ENCODE data around the gene AKNA.
A peak's percentile ranks its signal among the peaks of the same experiment; 100 is the strongest.

AKNA gene

GRCh38 chr9:114394523-114395333, 6.9 kb upstream of the AKNA start:
- peak in 1 of 2 experiments; percentile 9 for DNase-seq

GRCh38 chr9:114392749-114393112, 4.9 kb upstream of the AKNA start:
- DNase-seq: no peak

DNA sequence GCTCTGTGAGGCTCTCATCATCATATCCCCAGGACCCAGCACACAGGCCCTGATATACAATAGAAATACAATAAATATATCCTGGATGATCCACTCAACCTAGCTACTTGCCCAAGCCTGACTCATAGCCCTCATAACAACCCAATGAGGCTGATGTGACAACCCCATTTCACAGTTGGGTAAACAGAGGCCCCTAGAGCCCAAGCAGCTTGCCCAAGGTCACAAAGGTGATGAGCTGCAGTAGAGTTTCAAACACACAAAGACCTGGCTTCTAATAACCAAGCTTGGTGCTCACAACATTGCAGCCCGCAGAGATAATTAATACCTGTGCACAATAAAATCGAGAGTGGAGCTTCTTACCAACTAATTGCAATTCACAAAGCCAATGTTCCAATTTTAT, 3.2 kb upstream of the AKNA start:
- no peak for DNase-seq

DNA sequence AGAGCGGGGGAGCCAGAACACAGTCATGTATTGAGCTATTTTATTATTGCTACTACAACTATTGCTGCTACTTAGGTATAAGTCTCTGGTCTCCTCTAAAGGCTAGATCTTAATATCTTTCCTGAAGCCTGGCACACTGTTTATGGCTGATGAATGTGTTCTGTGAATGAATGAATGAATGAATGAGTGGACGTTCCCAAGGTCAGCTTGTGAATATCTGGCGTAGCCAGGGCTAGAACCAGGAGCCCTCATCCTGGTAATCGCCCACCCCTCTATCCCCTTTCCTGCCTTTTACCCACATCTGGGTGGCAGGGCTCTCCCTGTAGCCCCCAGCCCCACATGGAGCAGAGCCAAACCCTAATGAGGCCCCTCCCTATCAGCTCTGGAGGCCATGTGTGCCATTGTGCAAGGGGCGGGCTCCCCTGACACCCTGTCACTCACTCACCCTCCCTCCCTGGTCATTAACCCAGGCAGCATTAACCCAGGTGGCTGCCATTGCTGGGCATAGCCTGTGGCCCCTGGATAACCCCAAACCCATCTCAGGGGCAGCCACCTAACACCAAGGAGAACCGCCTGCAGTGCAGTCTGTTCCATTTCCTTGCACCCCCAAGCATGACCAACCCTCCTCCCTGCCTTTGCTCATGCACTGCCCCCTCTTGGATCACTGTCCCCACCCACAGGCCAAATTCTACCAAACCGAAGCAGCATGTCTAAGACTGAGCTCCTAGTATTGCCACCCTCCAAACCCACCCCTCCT, 2.0 kb upstream of the AKNA start:
- DNase-seq: peak; percentile 56 to 66

DNA sequence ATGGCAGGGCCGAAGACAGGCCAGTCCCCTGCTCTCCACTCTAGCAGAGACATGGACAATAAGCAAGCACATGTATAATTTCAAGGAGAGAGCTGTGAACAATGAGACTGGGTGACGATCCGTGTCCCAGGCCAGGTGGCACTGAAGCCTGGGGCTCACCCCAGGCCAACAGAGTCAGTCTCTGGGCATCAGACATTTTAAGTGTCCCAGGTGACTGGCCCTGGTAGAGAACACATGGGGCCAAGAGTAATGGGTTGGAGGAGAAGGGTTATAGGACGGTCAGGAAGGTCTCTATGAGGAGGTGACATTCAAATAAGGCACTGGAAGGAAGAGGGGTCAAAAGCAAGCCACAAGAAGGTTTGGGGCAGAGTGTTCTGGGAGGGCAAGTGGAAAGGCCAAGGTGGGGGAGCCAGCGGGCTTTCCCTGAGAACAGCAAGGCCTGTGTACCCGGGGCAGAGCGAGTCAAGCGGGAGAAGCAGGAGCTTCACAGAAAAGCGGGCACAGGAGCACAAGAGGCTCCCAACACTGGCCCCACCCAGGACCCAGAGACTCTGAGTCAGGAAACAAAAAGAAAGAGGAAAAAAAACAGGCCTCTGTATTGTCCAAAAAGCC, 1.1 kb upstream of the AKNA start:
- DNase-seq: no peak

DNA sequence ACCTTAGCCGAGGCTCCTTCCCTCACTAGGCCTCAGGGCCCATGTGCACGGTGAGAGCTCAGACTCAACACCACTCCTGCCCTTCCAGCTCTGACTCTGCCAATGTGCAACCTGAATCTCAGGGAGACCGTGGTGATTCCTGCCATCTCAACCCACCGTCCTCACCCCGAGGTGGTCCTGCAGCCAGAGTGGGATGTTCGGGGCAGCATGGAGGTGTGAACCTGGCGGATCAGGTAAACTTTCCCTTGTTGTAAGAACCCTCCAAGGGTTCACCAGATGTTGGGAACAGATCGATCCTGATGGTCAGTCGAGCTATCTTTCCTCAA, 538 bp upstream of the AKNA start:
- DNase-seq: no peak

GRCh38 chr9:114386886-114387679, 699 bp downstream of the AKNA start:
- DNase-seq: peak; percentile 33 to 49

DNA sequence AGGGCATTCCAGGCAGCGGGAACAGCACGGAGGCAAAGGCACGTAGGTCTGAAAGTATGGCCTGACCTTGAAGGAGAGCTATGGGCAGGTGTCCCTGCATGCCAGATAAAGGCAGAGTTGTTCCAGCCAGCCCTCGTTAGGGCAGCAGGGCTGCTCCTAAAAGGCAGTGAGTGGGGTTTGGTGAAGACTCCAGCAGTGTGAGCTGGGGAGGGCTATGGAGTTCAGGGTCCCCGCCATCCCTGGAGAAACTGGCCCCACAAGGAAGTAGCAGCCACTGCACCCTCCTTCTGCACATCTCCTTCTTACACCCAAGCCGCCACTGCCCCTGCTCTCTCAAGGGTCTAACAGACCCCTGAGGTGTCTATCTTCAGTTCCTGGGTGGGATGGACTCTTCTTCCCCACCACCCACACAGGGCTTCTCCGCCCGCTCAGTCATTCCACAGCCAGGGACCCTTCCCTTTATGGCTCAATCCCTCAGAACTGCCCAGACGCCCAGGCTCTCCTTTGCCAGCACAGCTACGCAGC, 1.4 kb downstream of the AKNA start:
- DNase-seq: no peak

DNA sequence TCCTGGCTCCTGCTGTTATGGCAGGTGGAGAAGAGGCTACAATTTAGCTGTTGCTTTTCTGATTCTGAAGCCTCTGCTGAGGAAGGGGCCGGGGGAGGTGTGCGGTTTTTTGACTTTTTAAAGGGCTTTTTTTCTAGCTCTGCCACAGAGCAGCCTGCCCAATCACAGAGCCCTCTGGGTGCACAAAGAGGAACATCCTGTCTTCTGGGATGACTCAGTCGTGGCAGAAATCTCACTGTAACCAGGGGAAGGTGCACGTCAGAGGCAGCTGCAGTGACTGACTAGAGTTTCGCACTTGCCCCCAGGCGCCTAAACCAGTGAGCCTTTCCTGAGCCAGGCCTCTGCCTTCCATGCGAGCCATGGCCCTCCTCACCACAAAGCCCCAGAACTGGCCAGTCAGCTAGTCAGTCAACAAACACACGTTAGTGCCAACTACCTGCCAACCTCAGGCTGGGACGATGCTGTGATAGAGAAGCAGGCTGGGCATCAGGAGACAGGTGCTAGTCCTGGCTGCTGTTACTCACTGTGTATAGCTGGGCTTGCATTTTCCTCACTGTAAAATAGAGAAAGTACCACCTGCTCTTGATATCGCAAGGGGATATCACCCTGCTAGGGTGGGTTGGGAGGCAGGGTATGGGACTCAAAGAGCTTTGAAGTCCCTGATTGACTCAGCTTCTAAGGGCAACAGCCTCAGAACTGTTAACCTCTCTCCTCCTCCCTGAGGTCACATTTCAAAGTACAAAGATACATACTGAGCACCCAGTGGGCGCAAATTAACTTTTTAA, 2.2 kb downstream of the AKNA start:
- no peak for DNase-seq

DNA sequence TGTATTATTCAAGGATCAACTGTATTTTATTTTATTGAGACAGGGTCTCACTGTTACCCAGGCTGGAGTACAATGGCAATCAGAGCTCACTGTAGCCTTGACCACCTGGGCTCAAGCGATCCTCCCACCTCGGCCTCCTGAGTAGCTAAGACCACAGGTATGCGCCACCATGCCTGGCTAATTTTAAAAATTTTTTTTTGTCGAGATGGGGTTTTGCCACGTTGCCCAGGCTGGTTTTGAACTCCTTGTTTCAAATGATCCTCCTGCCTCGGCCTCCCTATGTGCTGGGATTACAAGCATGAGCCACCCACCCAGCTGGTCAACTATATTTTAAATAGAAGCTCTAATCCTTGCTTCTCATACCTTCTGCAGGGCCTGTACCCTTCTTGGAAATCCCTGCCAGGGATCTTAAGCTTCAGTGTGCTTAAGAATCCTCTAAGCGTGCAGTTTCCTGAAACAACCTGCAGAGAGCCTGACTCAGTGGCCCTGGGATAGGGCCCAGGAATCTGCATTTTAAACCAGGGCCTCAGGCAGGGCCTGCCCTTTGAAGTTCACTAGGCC, 2.9 kb downstream of the AKNA start:
- peak in 1 of 2 experiments; percentile 34 for DNase-seq

GRCh38 chr9:114384341-114384740, 3.4 kb downstream of the AKNA start:
- DNase-seq: no peak

DNA sequence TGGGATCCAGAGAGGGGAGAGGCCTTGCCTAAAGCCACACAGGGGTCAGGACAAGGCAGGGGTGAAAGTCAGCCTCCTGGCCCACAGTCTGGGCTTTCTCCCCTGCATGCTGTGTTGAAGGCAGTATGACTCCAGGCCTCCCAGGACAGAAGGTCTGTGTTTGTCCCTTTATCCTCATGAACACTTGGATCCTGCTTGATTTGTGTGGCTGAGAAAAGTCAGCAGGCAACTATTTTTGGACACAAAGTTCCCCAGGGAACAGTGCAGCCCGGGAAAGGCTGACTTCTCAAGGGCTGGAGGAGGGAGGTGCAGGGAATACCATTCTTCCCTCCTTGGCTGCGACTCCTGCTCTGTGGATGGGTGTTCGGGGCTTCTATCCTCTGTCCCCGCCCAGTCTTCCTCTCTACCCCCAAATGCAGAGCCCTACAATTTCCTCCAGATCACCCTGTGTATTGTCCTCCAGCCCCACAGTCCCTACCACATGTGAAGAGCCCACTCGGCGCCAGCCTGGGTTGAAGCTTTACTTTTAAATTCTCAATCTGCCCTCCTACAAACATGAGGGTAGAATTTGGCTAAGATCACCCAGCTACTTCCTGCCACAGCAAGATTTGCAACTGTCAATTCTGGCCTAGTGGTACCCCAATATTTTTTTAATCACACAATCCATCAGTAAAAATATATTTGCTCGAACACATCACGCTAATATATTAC, 4.1 kb downstream of the AKNA start:
- DNase-seq: no peak

GRCh38 chr9:114382699-114383520, 4.9 kb downstream of the AKNA start:
- peak in 1 of 2 experiments; percentile 12 for DNase-seq

- DNase-seq: no peak
Measured at GRCh38 chr9:114378883-114379282, 8.9 kb downstream of the AKNA start.

GRCh38 chr9:114378016-114378415, 9.8 kb downstream of the AKNA start:
- no peak for DNase-seq

DNA sequence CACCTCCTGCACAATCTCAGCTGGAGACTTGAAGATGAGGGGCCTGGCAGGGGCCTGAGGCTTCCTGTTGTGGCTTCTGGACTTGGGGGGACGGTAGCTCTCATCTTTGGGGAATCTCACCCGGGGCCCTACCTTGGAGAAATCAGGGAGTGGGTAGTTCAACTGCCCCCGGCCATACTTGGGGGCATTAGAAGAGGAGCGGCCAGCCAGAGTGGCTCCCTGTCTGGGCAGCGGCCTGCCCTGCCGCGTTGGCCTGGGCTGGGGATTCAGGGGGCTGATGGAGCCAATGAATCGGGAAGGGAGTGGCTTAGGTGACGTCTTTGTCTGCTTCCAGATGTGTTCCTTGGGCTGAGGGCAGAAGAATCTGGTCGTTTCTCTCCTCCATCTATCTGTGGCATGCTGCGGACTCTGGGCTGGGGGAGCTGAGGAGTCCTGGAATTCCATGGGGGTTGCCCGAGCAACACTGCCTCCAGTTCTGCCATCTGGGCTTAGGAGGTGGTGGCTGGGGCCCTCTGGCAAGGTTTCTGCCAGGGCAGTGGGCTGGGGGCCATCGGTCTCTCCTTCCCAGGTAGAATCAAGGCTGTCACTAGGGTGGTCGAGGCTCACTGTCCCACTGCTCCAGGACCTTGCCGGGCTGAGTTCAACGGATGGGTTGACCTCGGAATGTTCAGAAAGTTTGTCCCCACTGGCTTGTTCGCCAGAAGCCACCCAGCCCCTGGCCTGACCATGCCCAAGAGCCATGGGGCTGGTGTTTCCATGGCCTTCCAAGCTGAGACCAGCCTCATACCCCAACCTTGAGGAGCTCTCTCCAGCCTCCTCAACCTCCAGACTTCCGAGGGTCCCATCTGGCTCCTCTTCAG, 11.0 kb downstream of the AKNA start:
- no peak for DNase-seq

DNA sequence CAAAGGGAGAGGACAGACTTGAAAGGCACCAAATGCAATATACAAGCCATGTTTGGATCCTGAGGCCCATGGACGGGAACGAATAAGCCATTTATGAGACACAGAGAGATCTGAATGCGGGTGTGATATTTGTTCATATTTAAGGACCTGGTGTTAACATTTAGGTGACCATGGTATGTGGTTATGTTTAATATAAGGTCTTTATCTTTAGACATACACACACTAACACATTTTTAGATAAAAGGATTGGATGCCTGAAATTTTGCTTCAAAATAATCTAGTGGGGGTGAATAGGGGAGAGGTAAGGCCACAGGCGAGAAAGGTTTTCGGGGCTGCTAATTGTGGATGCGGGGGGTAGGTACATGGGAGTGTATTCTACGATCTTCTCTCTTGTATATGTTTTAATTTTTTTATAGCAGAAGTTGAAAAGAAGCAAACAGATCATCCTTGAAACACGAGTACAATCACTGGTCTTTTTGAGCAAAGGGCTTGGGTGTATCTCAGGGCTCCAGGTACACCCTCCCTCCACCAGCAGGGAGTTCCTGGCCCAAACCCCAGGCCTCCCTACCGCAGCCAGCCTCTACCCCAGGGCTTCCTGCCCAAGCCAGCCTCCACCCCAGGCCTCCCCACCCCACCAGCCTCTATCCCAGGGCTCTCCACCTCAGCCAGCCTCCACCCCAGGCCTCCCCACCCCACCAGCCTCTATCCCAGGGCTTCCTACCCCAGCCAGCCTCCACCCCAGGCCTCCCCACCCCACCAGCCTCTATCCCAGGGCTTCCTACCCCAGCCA, 12.2 kb downstream of the AKNA start:
- no peak for DNase-seq

DNA sequence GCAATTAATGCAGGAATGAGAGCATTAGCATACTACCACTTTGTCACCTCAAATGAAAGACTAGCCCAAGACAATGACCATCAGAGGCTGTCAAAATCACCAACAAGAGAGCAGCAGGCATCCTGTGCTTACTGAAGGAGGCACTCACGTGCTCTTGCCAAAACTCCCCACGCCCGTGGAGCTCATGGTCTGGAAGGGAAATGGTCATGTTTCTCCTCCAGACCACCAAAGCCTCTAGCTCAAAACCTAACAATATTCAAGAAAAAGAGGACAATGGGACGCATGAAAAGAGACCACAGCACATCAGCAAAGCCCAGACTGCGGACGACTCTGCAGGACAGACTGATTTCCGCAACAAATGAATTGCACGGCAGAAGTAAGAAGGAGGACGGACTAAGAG, 12.8 kb downstream of the AKNA start:
- DNase-seq: no peak

Data from NCI-H524 (cell line).